Adrenal gland (tissue), 5 donors: ENCODE results near the gene ARHGAP18.

Experiments used
- POLR2A ChIP-seq, 2 donors: fragments of 450-650 bp; IDR thresholded peaks; one replicate each; pipeline ENCODE4 v1.6.1; 2017; ENCODE audit warnings: antibody characterized with exemption in 2 of 2, mild to moderate bottlenecking in 2 of 2, moderate library complexity in 1 of 2
- TF ChIP-seq, protein P1 (sequence below), 6 experiments: fragments of 450-650 bp in 4 of 6; fragments of 200-600 bp in 2 of 6; sonication (generic) in 1 of 6; IDR thresholded peaks; 1 replicate in 5 of 6; 2 replicates in 1 of 6; pipeline versions ENCODE4 v1.5.1 to v1.8.0; 2016 to 2021; ENCODE audit warnings: antibody characterized with exemption in 6 of 6, mild to moderate bottlenecking in 2 of 6, moderate library complexity in 1 of 6
- donor health status: DM: no; HTN: no; CAD: no.

DNA sequence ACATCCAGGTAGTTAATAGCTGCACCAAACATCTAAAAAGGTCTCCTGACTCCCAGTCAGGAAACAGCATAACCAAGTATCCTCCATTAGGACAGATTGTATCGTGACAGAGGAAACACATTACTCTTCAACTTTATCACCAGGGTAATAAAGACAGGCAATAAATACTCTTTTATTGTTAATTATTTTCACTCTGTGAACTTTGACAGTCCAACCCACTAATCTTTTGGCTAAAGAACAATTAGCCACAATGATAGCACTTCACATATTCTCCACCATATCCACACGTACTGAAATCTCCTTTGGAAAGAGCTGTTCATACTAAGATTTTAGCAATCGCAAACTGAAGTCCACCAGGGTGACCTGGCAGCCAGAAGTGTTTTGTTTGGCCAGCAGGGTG, 46.4 kb downstream of the ARHGAP18 start:
- TF ChIP-seq, protein P1, sequence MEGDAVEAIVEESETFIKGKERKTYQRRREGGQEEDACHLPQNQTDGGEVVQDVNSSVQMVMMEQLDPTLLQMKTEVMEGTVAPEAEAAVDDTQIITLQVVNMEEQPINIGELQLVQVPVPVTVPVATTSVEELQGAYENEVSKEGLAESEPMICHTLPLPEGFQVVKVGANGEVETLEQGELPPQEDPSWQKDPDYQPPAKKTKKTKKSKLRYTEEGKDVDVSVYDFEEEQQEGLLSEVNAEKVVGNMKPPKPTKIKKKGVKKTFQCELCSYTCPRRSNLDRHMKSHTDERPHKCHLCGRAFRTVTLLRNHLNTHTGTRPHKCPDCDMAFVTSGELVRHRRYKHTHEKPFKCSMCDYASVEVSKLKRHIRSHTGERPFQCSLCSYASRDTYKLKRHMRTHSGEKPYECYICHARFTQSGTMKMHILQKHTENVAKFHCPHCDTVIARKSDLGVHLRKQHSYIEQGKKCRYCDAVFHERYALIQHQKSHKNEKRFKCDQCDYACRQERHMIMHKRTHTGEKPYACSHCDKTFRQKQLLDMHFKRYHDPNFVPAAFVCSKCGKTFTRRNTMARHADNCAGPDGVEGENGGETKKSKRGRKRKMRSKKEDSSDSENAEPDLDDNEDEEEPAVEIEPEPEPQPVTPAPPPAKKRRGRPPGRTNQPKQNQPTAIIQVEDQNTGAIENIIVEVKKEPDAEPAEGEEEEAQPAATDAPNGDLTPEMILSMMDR (IDR thresholded peaks at IDR 0.05): no peak
- no peak for TF ChIP-seq POLR2A (IDR thresholded peaks at IDR 0.05)
